ENCODE results near the gene SIN3B. TPM values are rescaled to one million over a fixed set of nuclear protein-coding genes. Genes with fewer than 3 reads are reported as not detected.

SIN3B gene
- total RNA-seq, 6 donors from 2014 or later: 38.2 to 385 (median 63.5) TPM

DNA sequence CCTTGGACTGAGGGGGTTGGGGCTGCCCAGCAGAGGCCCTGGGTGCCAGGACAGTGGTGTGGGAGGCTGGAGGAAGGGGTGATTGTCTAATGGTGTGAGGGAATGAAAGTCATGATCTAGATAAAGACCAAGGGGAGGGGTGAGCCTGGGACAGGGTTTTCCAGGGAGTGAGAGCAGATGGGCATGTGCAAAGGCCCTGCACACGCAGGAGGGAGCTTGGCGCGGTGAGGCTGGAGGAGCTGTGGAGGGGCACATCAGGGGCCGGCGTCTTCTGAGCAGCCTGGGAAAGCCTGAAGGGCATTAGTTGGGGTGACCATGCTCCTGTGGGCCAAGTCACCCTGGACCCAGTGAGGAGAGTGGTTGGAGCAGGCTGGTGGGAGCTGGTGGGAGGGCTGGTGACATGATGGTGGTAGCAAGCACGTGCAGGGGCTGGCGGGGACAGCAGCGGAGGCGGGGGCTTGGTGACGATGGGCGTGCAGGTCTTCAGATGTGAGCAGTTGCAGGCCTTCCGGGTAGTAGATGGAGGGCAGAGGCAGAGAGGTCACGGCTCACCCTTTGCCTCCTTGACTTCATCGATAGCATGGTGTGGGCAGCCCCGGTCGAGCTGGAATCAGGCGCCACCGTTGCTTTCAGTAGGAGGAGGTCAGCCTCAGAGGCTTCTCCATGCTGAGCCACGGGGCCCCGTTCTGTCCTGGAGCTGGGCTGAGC lies 39.4 kb downstream of the SIN3B start:
- WGBS, 2 donors: 93% methylated on average over 14 to 20 of the region's 20 CpGs
- no peak for TF ChIP-seq EP300 (IDR thresholded peaks at IDR 0.05)
- TF ChIP-seq POLR2A (IDR thresholded peaks at IDR 0.05): no peak
- TF ChIP-seq, protein P1, sequence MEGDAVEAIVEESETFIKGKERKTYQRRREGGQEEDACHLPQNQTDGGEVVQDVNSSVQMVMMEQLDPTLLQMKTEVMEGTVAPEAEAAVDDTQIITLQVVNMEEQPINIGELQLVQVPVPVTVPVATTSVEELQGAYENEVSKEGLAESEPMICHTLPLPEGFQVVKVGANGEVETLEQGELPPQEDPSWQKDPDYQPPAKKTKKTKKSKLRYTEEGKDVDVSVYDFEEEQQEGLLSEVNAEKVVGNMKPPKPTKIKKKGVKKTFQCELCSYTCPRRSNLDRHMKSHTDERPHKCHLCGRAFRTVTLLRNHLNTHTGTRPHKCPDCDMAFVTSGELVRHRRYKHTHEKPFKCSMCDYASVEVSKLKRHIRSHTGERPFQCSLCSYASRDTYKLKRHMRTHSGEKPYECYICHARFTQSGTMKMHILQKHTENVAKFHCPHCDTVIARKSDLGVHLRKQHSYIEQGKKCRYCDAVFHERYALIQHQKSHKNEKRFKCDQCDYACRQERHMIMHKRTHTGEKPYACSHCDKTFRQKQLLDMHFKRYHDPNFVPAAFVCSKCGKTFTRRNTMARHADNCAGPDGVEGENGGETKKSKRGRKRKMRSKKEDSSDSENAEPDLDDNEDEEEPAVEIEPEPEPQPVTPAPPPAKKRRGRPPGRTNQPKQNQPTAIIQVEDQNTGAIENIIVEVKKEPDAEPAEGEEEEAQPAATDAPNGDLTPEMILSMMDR (IDR thresholded peaks at IDR 0.05): no peak
- TF ChIP-seq POLR2AphosphoS5 (IDR thresholded peaks at IDR 0.05): no peak
- Histone ChIP-seq H3K9me3 (no peaks in the 10 kb centered on the region), H3K36me3 (peaks cover 25 to 100% (median 92%) of the 10 kb centered on the region in 4 donors), H3K27ac (peak overlapping the region in 1 of 4 donors; percentile 86), H3K27me3 (no peaks in the 10 kb centered on the region), H3K4me1 (peaks cover 10 to 22% (median 19%) of the 10 kb centered on the region in 4 donors), H3K4me3 (no peak overlapping the region)
- ATAC-seq (ENCODE audit: low FRiP score in 2 of 2): no peak
- no peak for DNase-seq

DNA sequence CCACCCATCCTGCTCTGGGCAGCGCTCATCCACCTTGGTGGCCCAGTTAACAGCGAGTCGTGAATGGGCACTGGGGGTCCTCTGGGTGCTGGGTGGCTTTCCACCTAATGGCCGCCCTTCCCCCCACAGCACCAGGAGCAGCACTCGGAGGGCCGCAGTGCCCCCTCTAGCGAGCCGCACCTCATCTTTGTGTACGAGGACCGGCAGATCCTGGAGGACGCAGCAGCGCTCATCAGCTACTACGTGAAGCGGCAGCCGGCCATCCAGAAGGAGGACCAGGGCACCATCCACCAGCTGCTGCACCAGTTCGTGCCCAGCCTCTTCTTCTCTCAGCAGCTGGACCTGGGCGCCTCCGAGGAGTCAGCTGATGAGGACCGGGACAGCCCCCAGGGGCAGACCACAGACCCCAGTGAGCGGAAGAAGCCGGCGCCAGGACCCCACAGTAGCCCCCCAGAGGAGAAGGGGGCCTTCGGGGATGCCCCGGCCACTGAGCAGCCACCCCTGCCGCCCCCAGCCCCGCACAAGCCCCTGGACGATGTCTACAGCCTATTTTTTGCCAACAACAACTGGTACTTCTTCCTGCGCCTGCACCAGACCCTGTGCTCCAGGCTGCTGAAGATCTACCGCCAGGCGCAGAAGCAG lies 40.3 kb downstream of the SIN3B start:
- Histone ChIP-seq H3K9me3 (no peaks in the 10 kb centered on the region), H3K27ac (peak overlapping the region in 2 of 4 donors; percentile 65 to 86), H3K27me3 (no peaks in the 10 kb centered on the region), H3K36me3 (peaks cover 22 to 94% (median 84%) of the 10 kb centered on the region in 4 donors), H3K4me1 (peaks cover 16 to 25% (median 23%) of the 10 kb centered on the region in 4 donors), H3K4me3 (no peak overlapping the region)
- ATAC-seq (ENCODE audit: low FRiP score in 2 of 2) (peak in 1 of 2 donors; percentile 16), DNase-seq (no peak)
- TF ChIP-seq, protein P1 (IDR thresholded peaks at IDR 0.05): no peak
- no peak for TF ChIP-seq POLR2A (IDR thresholded peaks at IDR 0.05)
- TF ChIP-seq POLR2AphosphoS5 (IDR thresholded peaks at IDR 0.05): no peak
- TF ChIP-seq EP300 (IDR thresholded peaks at IDR 0.05): no peak
- 80 to 95% methylated on average over 1 to 30 of the region's 30 CpGs for WGBS, 2 donors

DNA sequence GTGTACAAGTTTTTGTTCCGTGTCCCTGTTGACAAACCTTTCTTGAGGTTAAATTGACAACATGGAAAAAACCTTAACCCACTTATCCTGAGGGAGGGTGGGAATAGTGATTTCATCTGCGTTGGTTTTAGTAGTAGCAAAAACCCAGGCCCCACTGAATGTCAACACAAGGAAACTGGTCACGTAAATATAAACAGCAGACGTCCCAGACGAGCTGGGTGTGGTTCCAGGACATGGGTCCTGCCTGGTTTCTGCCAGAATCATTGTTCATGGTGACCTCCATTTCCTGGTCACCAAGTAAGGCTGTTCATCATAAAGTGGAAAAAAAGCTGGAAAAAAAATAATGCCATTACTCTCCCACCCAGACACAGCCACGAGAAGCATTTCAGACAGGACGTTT lies 42.7 kb downstream of the SIN3B start:
- H3K27ac ChIP-seq: peak overlapping the region; percentile 82 to 93 (median 86)

DNA sequence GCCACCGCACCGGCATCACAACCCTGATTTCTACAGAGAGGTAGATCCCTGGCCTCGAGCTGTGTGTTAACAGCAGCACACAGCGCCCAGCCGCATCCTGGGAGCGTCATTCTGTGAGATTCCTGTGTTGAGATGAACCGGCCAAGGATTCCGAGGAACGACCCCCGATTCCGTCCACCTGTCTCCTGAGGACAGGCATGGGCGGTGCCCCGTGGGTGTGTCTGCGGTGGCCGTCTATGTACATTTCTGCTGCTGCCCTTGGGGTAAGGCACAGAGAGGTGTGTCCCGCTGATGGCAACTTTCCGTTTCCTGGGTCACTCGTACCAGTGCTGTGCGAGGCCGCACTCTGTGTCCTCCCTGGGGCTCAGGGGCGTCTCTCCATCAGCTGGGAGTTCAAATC lies 43.5 kb downstream of the SIN3B start:
- Histone ChIP-seq H3K27me3 (no peaks in the 10 kb centered on the region), H3K4me1 (peaks cover 26 to 44% (median 35%) of the 10 kb centered on the region in 4 donors), H3K27ac (peak overlapping the region; percentile 82 to 91 (median 86)), H3K36me3 (peaks cover 20 to 81% (median 72%) of the 10 kb centered on the region in 4 donors), H3K4me3 (no peak overlapping the region), H3K9me3 (no peaks in the 10 kb centered on the region)
- DNase-seq: no peak
- TF ChIP-seq, protein P1 (IDR thresholded peaks at IDR 0.05): no peak
- no peak for TF ChIP-seq POLR2A (IDR thresholded peaks at IDR 0.05)
- TF ChIP-seq EP300 (IDR thresholded peaks at IDR 0.05): no peak
- no peak for TF ChIP-seq POLR2AphosphoS5 (IDR thresholded peaks at IDR 0.05)
- 96 to 97% methylated on average over 5 to 21 of the region's 21 CpGs for WGBS, 2 donors
- ATAC-seq (ENCODE audit: low FRiP score in 2 of 2): no peak

More for the DNA sequence above, 42.7 kb downstream of the SIN3B start:
- Histone ChIP-seq H3K36me3 (peaks cover 19 to 81% (median 72%) of the 10 kb centered on the region in 4 donors), H3K27me3 (no peaks in the 10 kb centered on the region), H3K4me1 (peaks cover 26 to 35% (median 30%) of the 10 kb centered on the region in 4 donors), H3K4me3 (no peak overlapping the region), H3K9me3 (no peaks in the 10 kb centered on the region)
- no peak for ATAC-seq (ENCODE audit: low FRiP score in 2 of 2)
- WGBS, 2 donors: 56 to 65% methylated on average over 7 of the region's 7 CpGs
- no peak for TF ChIP-seq POLR2A (IDR thresholded peaks at IDR 0.05)
- TF ChIP-seq EP300 (IDR thresholded peaks at IDR 0.05): peak; percentile 77 to 97 (median 88)
- TF ChIP-seq POLR2AphosphoS5 (IDR thresholded peaks at IDR 0.05): peak; percentile 85 to 86
- TF ChIP-seq, protein P1 (IDR thresholded peaks at IDR 0.05): no peak
- DNase-seq: peak in 1 of 2 donors; percentile 45
